Measurements from ENCODE around the gene LY6G6F. TPM values are rescaled to one million over a fixed set of nuclear protein-coding genes. Genes with fewer than 3 reads are reported as not detected.

The LY6G6F gene
- polyA plus RNA-seq, 2 of the 4 experiments (the other 2 are of a cell fraction) = not detected

DNA sequence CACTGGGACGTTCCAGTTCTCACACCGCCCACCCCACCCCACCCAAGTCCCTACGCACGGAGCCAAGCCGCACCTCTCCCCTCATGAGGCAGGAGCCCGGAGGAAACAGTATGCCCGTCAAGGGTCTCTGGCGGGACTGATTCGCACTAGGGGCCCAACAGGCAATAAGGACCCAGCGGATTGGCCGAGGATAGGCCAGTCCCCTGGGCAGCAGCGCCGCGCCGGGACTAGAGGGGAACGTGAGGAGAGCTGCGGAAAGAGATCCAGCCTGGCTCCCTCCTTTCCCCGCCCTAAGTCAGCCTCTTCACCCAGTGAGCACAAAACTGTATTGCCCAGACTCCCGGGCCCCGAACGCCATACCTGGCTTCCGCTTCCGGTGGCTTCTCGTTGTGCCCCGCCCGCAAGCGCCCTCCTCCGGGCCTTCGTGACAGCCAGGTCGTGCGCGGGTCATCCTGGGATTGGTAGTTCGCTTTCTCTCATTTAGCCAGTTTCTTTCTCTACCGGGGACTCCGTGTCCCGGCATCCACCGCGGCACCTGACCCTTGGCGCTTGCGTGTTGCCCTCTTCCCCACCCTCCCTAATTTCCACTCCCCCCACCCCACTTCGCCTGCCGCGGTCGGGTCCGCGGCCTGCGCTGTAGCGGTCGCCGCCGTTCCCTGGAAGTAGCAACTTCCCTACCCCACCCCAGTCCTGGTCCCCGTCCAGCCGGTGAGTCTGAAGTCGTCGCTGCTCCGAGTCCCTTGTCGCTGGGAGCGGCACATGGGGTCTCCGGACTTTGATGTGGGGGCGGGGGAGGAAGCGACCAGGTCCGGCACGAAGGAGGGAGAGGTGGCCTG is 40.9 kb upstream of the LY6G6F start, which contains the start of gene CSNK2B:
CSNK2B (plus strand) TSS at position 580 of the 836 bp plus-strand sequence. CDS start 752 bp downstream, outside the sequence.
- Histone ChIP-seq H3K27ac (peak within 1 kb of the TSS; percentile 90 to 97), H3K9me3 (no peaks in the 10 kb centered on the region), H3K4me2 (peak within 1 kb of the TSS; percentile 94), H3K4me1 (peaks cover 24% of the 10 kb centered on the region), H3K4me3 (peak within 1 kb of the TSS; percentile 83)
- ATAC-seq (peak; percentile 88 to 91), FAIRE-seq (no peak), DNase-seq (ENCODE audit: low read depth in 1 of 2, low spot score in 1 of 2) (peak; percentile 94 to 96)
- TF ChIP-seq SMC3 (IDR thresholded peaks at IDR 0.05) (no peak), JUN (IDR thresholded peaks at IDR 0.05) (peak in 1 of 2 experiments; percentile 68; a peak in 3 of 5 replicates), HOXB13 (CRISPR knock-in tag; IDR thresholded peaks at IDR 0.05; ENCODE audit: low read depth) (no peak), PHF8 (IDR thresholded peaks at IDR 0.05; ENCODE audit: borderline replicate concordance, low read depth) (peak; percentile 53), POLR2A (IDR thresholded peaks at IDR 0.05; ENCODE audit: low read length) (peak; percentile 49), USF2 (IDR thresholded peaks at IDR 0.05) (peak; percentile 46; the same call in 1 of the 2 replicates), CBX2 (IDR thresholded peaks at IDR 0.05; ENCODE audit: borderline replicate concordance, low read depth) (no peak)
- TF ChIP-seq, protein P1, sequence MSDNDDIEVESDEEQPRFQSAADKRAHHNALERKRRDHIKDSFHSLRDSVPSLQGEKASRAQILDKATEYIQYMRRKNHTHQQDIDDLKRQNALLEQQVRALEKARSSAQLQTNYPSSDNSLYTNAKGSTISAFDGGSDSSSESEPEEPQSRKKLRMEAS (IDR thresholded peaks at IDR 0.05) = peak; percentile 44; the same call in 1 of the 2 replicates
- TF ChIP-seq, protein P2, sequence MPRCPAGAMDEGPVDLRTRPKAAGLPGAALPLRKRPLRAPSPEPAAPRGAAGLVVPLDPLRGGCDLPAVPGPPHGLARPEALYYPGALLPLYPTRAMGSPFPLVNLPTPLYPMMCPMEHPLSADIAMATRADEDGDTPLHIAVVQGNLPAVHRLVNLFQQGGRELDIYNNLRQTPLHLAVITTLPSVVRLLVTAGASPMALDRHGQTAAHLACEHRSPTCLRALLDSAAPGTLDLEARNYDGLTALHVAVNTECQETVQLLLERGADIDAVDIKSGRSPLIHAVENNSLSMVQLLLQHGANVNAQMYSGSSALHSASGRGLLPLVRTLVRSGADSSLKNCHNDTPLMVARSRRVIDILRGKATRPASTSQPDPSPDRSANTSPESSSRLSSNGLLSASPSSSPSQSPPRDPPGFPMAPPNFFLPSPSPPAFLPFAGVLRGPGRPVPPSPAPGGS (IDR thresholded peaks at IDR 0.05) = 0 out of 3 replicates have a peak, but pooled peaks have one; percentile 41
- under 1% methylated on average over 25 of the region's 63 CpGs for WGBS (ENCODE audit: missing lambda C conversion rate)
- POLR2A ChIA-PET = interaction anchor here (0.5 to 2.5 kb wide), 5 partner anchors 11 to 162 kb away, joined by 3 to 14 read pairs (median 6); partner anchors contain the start of genes BAG6, HSPA1B and VWA7
- CTCF ChIA-PET = no interaction called here

GRCh38 chr6:31666337-31666965 is 40.2 kb upstream of the LY6G6F start:
- peaks cover 19% of the 10 kb centered on the region for H3K4me1 ChIP-seq
- ATAC-seq (no peak), DNase-seq (ENCODE audit: low read depth in 1 of 2, low spot score in 1 of 2) (no peak), FAIRE-seq (no peak)
- POLR2A ChIA-PET = no interaction called here
- H3K4me3 ChIP-seq = peak overlapping the region; percentile 83
- TF ChIP-seq CEBPB (IDR thresholded peaks at IDR 0.05) (no peak), MYC (IDR thresholded peaks at IDR 0.05; ENCODE audit: borderline replicate concordance, low read length) (no peak), MAZ (IDR thresholded peaks at IDR 0.05; ENCODE audit: borderline replicate concordance, low read depth, low read length) (no peak), HOXB5 (CRISPR knock-in tag; IDR thresholded peaks at IDR 0.05) (no peak), JUNB (IDR thresholded peaks at IDR 0.05) (no peak), HEYL (CRISPR knock-in tag; IDR thresholded peaks at IDR 0.05) (no peak), FOSB (CRISPR knock-in tag; IDR thresholded peaks at IDR 0.05) (no peak), HOXB13 (CRISPR knock-in tag; IDR thresholded peaks at IDR 0.05; ENCODE audit: low read depth) (no peak), CHD4 (IDR thresholded peaks at IDR 0.05; ENCODE audit: borderline replicate concordance) (no peak), ZNF302 (CRISPR knock-in tag; IDR thresholded peaks at IDR 0.05) (no peak), EP300 (IDR thresholded peaks at IDR 0.05) (no peak)
- TF ChIP-seq, protein P3, sequence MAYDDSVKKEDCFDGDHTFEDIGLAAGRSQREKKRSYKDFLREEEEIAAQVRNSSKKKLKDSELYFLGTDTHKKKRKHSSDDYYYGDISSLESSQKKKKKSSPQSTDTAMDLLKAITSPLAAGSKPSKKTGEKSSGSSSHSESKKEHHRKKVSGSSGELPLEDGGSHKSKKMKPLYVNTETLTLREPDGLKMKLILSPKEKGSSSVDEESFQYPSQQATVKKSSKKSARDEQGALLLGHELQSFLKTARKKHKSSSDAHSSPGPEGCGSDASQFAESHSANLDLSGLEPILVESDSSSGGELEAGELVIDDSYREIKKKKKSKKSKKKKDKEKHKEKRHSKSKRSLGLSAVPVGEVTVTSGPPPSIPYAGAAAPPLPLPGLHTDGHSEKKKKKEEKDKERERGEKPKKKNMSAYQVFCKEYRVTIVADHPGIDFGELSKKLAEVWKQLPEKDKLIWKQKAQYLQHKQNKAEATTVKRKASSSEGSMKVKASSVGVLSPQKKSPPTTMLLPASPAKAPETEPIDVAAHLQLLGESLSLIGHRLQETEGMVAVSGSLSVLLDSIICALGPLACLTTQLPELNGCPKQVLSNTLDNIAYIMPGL (CRISPR knock-in tag; IDR thresholded peaks at IDR 0.05; ENCODE audit: borderline replicate concordance) = no peak
- H3K9me3 ChIP-seq = no peaks in the 10 kb centered on the region
- peak overlapping the region; percentile 90 to 97 for H3K27ac ChIP-seq
- CTCF ChIA-PET = no interaction called here
- peak overlapping the region; percentile 94 for H3K4me2 ChIP-seq
- WGBS (ENCODE audit: missing lambda C conversion rate) = 1% methylated on average over 11 of the region's 15 CpGs
